GM21723 (cell line): Measurements from ENCODE around the gene CCNY.

Source experiments
- ATAC-seq: cut with Tn5 transposase; IDR thresholded peaks from one replicate; pipeline ENCODE4 v1.9.1; 2021; ENCODE audit warnings: mild to moderate bottlenecking, moderate library complexity; ENCODE audit not compliant: unreplicated experiment

Gene CCNY

GRCh38 chr10:35423505-35424306 lies 87.4 kb downstream of the CCNY start:
- no peak for ATAC-seq

DNA sequence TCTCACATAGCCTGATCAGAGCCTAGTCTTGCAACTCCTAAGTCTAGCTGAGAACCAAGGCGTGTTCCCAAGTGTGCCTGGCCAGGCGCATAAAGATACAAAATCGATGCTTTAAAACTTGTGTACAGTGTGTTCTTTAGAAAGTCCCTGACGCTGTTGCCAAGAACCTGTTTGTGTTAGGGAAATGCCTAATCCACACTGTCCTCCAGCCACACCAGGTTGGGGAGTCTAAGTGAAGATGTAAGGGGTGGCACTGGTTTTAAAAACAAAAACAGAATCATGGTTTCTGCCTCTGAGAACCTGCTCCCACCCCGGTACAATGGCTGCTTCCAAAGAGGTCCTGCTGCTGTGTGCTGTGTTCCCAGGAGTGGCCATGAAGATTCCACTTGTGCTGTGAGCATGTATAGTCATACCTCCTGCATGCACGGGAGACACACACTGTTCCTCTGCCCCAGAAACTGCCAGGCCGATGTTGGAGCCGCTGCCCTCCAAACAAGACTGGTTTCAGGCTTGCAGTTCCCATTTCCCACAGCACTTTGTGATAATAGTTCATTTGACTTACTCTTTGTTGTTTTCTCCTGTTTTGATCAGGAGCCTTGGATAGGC lies 88.5 kb downstream of the CCNY start:
- no peak for ATAC-seq

GRCh38 chr10:35425595-35425994 lies 89.3 kb downstream of the CCNY start:
- ATAC-seq, result no peak

DNA sequence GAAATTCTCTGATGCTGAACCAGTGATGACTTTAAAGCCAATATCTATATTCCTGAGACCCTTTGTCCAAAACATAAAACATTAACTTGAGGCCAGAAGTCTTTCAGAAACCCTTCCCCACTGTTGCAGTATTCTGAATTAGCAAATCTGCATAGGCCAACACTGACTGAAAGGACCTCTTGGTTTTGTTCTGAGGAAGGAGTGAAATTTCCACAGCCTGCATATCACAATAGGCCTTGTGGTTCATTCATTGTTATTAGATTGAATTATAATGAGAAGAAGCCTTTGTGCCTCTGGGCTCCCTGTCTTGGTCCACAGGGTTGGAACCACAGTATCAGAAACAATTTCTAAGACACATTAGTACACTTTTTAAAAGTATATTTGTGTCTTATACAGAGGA lies 90.3 kb downstream of the CCNY start:
- no peak for ATAC-seq

DNA sequence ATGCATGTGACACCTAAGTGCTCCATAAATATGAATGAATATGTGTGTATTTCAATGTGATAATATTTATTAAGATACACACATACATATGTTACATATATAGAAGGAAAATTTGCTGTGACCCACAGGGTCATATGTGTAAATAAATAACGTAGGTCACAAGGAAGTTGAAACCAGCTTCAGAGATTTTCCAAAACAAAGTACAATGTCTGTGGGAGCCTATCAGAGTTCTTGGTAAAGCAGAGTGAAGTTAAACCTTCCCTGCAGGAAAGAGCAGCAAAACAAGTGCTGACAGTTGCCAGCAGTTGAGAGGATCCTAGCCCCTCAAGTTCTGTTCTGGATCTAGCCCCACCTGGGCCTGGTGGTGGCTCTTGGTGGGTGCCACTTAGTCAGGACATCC lies 91.2 kb downstream of the CCNY start:
- no peak for ATAC-seq

GRCh38 chr10:35428521-35428920 lies 92.2 kb downstream of the CCNY start:
- no peak for ATAC-seq

DNA sequence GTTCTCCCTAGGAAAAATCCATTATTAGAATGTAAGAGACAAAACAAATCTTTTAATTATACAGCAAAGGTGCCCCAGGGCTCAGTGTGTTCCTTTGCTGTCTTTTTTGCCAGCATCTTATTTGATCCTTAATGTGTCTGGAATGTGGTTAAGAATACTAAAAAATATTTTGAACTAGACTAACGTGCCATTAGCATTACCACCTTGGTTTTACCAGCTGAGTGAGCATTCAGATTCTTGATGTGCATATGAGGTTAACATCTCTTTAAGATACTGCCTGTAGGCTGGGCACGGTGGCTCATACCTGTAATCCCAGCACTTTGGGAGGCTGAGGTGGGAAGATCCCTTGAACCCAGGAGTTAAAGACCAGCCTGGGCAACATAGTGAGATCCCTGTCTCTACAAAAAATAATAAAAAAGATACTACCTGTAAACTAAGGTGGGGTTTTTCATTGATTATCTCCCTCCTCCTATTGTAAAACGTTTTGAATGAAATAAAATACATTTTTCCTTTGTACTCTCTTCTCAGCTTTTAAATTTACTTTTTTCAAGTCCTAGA lies 96.6 kb downstream of the CCNY start:
- no peak for ATAC-seq

DNA sequence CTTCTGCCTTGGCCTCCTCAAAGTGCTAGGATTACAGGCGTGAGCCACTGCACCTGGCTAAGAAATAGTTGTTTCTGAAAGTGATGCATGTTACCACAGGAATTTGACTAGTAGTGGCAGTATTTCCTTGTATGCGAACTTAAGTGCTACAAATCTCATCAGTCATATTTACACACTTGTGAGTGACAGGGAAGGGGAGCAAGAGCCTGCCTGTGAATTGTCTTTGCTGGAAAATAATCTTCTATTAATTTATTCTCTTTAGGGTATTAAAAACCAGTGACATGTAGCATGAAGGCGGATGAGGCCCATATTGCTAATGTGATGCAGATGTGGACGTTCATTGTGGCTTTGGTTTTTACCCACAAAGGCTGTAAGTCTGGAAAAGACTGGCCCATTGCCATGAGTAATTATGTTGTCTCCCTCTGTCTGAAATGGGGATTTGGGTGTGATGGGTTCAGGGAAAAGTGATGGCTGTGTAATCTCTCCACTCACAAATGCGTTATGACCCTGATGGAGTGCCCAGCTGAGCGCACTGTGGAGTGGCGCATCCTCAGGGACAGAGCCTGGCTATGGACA lies 97.6 kb downstream of the CCNY start:
- ATAC-seq, result no peak

GRCh38 chr10:35434533-35434932 lies 98.2 kb downstream of the CCNY start:
- ATAC-seq, result peak; percentile 54

- ATAC-seq, result no peak
Measured at GRCh38 chr10:35435824-35436223, 99.5 kb downstream of the CCNY start.

GRCh38 chr10:35437829-35438228 lies 101.5 kb downstream of the CCNY start:
- no peak for ATAC-seq

GRCh38 chr10:35438718-35439571 lies 102.6 kb downstream of the CCNY start:
- no peak for ATAC-seq

GRCh38 chr10:35440016-35440415 lies 103.7 kb downstream of the CCNY start:
- no peak for ATAC-seq

DNA sequence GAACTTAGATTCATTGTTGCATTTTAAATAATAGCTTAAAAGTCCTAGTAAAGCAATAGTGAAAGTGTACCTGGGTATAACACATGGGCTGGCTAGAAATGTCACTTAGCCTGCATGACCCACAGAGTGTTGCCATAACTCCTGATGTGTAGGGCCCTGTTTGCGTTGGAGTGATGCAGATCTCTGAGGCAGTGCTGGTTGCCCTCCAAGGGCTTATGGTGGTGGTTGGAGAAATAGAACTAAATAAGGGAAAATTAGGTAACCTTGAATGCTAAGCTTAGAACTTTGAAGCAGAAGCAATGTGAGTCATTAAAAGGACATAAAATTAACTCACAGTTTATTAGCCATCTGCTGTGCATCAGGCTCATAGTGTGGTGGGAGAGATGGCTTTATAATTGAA lies 105.7 kb downstream of the CCNY start:
- ATAC-seq, result no peak

- no peak for ATAC-seq
Measured at GRCh38 chr10:35442592-35442991, 106.3 kb downstream of the CCNY start.

GRCh38 chr10:35443858-35444257 lies 107.5 kb downstream of the CCNY start:
- ATAC-seq, result no peak

GRCh38 chr10:35445150-35445884 lies 109.0 kb downstream of the CCNY start:
- ATAC-seq, result no peak

GRCh38 chr10:35446439-35446838 lies 110.1 kb downstream of the CCNY start:
- ATAC-seq, result no peak

DNA sequence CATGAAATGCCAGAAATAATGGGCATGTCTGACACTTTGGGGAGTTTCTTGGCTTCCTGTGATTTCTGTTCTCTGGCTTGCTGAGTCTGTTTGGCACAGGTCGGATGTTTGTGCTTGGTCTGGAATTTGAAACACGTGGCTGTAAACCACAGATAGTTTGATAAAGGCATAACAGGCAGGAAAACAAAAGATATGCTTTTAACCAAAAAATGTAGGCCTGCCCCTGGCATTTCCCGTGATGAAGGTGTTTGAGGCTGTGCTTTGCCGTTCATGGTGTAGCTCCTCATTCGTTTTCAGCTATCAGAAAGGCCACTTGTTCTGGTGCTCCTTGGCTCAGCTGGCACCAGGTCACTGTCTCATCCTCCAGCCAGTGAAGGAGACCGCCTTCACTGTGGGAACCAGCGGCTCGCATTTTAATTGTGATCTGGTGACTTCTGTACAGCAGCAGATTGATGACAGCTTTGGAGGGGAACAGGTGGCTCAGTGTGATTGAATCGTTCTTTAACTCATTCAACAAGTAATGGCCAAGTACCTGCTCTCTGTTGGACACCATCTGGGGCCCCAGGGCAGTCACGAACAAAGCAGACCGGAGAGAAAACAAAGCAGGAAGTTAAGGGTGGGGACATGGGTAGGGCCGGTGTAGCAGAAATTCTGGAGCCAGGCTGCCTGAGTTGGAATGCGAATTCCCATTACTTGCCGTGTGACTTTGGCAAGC lies 111.5 kb downstream of the CCNY start:
- no peak for ATAC-seq
